ENCODE measurements around the gene GUCA2B.

GUCA2B gene

DNA sequence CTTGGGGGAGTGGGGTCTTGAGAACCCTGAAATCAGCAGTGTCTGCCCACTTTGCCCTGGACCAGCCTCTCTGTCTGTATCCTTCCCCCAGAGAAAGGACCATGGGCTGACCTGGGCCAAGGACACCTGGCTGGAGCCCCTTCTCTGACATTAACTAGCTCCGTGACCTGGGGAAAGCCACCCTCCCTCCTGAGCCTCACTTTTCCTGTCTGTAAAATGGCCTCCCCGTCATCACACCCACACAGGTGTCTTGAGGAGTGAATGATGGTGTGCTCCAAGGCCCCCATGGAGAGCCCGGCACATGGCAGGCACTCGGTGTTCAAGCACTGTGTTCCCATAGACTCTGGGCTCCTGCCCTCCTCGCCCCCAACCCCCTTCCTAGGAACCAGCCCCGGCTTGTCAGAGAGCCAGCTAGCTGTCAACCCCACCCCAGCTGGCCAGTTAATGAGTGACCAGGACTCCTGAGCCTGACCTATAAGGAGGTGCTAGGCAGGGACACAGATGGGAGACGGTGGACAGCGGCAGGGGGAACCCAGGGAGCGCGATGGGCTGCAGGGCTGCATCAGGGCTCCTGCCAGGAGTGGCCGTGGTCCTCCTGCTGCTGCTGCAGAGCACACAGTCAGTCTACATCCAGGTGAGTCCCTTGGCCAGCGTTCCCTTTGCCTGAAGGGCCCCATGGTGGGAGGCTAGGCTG lies at the start of gene GUCA2B:
TSS of gene GUCA2B (plus strand) at position 504 of the 694 bp plus-strand sequence. CDS start at position 545, 41 bp downstream.
- no peak for DNase-seq (ENCODE audit: low read depth)

DNA sequence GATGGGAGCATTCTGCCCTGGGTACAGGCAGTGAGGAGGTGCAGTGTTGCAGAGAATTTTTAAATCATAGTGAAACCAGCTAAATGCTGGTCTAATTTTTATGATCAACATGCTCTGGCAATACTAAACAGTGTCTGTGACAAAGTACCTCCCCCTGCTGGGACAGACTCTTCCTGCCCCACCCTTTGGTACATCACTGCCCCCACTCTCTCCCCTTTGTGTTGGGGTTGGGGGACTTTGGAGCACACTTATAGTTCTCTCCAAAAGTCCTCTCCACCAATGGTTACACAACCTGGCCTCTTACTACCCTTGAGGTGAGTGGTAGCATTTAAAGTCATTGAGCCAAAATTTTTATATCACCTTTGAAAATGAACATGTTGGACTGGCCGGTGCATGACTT lies 48.2 kb upstream of the GUCA2B start:
- no peak for DNase-seq (ENCODE audit: low read depth)

DNA sequence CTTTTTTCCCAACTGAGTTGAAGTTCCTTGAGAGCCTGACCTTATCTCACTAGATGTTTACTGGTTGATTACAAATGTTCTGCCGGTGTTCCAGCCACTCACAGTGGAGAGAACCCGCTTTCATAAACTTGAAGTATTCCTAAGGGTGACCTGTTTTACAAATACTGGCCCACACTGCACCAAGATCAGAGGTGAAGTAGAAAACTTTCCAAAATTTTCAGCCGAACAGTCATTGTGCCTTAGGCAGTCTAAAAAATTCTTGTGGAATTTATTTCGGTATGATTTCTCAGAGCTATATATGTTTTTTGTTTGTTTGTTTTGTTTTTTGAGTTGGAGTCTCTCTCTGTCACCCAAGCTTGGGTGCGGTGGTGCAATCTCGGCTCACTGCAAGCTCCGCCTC lies 44.9 kb upstream of the GUCA2B start:
- no peak for DNase-seq (ENCODE audit: low read depth)

DNA sequence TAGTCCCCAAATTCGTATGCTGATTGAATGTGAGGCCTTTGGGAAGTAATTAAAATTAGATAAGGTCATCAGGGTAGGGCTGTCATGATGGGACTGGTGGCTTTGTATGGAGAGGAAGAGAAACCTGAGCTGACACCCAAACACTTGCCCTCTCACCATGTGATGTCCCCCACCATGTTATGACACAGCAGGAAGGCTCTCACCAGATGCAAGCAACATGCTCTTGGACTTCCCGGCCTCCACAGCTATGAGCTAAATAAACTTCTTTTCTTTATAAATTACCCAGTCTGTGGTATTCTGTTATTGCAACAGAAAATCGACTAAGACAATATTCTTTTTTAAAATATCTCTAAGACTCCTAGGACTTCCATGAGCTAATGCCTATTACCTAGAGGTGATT lies 43.6 kb upstream of the GUCA2B start:
- no peak for DNase-seq (ENCODE audit: low read depth)

DNA sequence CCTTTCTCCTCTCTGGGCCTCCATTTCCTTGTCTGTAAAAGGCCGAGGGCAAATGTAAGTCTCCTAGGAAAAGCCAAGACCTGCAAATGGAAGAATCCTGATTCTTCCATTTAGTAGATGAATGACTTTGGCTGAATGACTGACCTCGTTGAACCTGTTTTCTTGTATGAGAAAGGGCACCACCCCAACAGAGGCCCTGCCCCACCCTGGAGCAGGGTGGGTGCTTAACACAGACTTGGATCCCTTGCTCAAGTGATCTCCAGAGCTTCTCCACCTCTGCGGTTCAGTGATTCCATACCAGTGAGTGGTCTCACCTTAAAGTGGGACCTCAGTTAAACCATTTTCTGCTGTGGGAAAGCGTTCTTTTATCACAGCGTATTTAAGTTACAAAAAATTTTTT lies 39.0 kb upstream of the GUCA2B start:
- no peak for DNase-seq (ENCODE audit: low read depth)

DNA sequence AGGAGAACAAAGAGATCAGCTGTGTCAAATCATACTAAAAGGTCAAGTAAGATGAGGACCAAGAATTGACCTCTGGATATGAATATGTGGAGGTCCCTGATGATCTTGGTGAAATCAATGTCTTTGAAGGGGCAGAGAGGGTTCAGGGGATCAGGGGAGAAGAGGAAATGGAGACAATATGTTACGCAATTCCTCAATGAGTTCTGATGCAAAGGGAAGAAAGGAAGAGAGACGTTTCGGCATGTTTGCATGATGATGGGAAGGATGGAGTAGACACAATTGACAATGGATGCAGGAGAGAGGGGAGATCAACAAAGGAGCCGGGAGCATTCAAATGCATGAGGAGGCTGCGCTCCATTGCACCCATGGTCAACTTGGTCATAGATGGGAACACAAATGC lies 36.0 kb upstream of the GUCA2B start:
- DNase-seq (ENCODE audit: low read depth) = no peak

DNA sequence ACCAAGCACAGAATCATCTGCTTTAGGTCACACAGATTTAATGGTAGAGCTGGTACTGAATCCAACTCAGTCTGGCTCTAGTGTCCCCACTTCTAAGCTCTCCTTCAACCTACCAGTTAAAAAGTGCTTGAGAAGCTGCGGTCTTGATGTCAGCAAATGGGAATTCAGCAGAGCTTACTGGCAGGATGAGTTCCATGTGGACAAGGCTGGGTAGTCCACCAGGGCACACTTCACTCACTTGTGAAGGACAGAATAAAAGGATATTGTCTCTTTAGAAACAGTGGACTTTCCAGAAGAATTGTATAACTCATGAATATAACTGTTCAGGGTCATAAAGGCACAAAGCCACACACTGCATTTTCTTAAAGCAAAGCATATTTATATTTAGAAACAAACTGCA lies 35.1 kb upstream of the GUCA2B start:
- DNase-seq (ENCODE audit: low read depth) = no peak

DNA sequence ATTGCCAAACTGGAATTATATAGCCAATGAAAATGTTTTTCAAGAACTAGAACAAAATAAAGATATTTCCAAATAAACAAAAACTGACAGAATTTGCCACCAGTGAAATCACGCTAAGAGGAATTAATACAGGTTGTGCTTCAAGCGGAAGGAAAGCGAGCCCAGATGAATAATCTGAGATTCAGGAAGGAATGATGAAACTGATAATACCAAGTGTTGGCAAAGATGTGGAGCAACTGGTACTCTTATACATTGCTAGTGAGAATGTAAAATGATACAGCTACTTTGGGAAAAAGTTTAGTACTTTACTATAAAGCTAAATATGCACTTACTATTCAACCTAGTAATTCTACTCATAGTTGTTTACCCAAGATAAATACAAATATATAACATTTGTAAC lies 30.8 kb upstream of the GUCA2B start:
- no peak for DNase-seq (ENCODE audit: low read depth)

DNA sequence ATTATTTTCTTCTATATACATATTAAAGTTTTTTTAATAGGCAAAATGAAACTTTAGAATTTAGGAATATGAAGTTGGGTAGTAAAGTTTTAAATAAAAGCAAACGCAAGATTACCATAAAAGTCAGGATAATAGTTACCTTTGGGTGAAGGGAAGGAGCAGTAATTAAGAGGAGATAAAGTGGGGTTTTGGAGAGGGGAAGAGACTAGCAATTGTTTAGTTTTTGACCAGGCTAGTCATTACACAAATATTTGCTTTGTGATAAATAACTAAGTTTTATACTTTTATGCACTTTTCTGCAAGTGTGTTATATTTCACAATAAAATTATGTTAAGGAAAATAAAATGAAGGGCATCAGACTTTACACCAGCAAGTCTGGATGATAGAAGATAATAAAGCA lies 27.7 kb upstream of the GUCA2B start:
- DNase-seq (ENCODE audit: low read depth) = no peak

DNA sequence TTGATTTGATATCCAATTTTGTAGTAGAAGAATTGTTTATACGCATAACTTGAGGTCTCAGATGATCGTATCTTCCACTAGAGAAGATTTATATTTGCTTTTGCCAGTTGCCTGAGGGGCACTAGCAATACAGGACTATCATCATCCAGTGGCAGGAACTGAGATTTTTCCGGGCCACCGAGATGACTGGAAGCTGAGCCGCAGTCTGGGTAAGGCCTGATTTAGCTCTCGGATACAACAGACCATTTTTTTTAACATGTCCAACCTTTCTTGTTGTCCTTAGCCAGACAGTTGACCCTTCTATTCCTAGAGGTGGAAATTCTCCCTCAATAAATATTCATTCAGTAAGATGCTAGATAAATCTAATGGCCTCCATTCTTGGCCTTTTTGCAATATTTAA lies 25.4 kb upstream of the GUCA2B start:
- DNase-seq (ENCODE audit: low read depth) = no peak

DNA sequence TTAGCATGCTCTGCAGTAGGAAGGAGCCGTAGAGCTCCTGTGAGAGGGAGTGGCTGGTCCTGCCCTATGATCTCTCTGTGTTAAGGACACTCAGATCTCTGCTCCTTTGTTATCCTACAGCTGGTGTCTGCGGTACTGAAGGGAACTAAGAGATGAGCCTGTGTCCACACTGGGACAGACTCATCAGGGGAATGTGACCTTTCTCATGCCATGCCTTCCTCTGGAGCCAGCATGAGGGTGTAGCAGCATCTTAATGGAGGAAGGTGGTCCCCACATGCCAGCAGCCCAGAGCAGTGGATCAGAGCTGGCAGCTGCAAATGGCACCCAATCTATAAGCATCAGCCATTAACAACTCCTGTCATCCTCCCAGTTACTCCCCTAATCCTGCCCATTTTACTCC lies 24.7 kb upstream of the GUCA2B start:
- DNase-seq (ENCODE audit: low read depth) = no peak

DNA sequence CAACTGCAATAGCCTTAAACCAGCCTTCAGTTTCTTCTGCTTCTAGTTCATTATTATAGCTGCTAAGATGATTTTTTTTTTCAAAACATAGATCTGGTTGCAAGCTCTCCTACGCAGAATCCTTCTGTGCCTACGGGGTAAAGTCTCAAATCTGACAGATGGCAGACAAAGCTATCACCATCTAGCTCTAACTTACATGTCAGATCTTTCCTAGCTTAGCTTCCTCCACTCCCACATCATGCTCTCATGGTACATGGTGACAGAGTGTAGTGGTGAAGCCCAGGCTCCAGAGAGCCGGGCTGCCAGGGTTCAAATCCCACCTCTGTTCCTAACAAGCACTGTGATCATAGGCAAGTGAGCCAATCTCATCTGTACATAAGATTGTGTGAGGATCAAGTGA lies 24.2 kb upstream of the GUCA2B start:
- DNase-seq (ENCODE audit: low read depth) = no peak

DNA sequence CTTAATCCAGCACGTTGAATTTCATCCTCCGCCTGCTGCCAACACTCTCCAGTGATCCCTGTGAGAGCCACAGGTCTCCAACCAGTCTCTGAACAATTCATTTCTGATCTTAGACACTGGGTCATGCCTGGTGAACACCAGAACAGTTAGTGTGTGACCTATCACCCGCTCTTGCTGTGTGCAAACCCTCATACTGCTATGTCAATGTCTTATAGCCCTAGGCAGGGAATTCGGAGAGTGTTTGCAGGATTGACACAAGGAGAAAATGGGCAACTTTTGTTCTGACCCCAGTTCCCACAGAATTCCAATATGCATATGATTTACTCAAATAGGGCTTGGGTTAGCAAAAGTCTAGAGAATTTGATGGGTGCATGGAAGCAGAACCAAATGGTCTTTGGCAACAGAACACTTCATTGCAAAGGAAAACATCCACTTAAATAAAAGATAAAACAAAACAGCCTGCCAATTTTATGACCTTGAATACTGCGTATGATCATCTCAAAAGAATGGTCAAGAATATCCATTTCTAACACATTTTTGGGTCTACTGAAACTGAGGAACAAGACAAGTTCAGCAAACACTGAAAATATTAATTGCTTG lies 23.0 kb upstream of the GUCA2B start:
- no peak for DNase-seq (ENCODE audit: low read depth)

DNA sequence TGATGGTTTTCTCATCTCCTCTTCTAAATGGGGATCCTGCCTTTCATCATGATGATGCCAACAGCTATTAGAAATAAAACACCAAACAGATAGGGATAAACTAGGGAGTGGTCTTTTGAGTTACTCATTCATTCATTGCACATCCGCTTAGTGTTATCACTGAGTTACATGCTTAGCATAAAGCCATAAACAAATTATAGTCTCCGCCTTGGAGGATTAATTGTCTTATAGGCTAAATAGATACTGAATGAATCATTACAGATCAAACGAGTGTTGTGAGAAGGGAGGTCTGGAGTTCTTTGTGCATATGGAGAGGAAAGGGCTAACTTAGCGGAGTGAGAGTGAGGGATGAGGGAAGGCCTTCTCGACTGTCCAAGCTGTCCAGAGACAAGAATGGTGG lies 19.8 kb upstream of the GUCA2B start:
- DNase-seq (ENCODE audit: low read depth) = no peak

DNA sequence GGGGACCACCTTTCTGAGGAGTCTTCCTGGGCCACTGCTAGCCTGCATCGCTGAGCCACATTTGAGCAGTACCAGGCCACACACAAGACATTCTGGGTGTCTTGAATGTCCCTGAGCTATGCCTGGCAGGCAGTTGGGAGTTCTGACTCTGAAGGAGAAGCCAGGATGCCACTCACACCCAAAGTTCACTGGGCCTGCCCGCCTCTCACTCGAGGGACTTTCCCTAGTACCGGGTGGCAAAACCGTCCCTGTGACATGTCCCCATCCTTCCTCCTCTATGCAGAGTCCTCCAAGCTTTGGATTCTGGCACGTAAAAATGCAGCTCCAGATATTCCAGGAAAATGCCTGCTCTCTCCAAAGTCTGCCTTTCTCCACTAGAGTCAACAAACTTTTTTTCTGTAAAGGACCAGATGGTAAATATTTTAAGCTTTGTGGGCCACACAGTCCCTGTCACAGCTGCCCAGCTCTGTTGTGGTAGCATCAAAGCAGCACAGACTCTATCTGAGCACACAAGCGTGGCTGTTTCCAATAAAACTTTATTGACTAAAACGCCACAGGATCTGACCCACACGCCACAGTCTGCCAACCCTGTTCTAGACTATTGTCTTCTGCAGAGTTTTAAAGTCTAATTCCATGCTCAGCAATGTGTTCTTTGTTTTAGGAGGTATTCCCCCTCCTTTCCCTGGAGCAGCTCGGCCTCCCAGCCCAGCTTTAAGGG lies 19.2 kb upstream of the GUCA2B start:
- no peak for DNase-seq (ENCODE audit: low read depth)

DNA sequence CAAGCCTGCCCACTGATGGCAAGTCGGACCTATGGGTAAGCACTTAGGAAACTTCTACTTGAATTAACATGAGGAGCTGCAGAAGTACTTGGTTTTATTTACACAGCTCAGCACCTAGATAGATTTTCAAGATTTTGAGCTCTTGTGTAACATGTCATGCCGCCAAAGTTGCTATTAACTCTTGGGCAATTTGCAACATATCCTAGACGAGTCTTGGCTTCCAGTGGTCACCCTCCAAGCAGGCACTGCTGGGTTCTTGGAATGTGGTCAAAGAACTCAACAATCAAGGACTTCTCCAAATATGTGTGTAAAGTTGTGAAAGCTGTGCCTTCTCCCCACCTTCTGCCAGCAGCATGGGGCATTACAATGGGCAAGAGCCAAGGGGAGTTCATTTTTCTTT lies 17.8 kb upstream of the GUCA2B start:
- DNase-seq (ENCODE audit: low read depth) = no peak

DNA sequence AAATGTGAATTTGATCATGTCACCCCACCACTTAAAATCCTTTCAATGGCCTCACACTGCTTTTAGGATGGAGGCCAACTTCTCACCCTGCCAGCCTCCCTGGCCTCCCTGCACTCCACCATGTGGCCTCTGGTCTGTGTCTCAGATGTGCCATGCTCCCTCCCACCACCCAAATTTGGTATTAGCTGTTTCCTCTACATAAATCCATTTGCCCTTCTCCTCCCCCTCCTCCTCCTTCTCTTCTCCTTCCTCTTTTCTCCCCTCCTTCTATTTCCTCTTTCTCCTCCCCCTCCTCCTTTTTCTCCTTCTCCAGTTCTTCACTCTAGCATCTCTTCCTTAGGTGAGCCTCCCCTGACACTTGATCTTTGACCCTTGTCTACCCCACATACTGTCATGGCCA lies 16.7 kb upstream of the GUCA2B start:
- no peak for DNase-seq (ENCODE audit: low read depth)

DNA sequence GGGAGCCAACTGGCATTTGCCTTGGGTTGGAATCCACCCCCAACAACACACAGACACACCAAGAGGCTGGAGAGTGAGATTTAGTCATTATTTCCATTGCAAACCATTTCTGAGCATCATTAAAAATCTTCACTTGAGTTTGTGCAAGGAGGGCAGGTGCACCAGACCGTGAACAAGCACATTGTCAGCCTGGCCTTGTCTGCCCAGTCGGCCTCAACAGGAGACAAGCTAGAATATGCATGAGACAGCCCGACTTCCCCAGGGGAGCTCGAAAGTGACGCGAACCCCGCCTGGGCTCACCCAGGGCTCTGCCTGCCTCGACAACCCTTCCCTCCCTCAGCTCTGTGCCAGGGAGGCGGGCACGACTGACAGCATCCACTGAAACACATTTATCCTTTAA lies 15.4 kb upstream of the GUCA2B start:
- DNase-seq (ENCODE audit: low read depth) = peak; percentile 4

DNA sequence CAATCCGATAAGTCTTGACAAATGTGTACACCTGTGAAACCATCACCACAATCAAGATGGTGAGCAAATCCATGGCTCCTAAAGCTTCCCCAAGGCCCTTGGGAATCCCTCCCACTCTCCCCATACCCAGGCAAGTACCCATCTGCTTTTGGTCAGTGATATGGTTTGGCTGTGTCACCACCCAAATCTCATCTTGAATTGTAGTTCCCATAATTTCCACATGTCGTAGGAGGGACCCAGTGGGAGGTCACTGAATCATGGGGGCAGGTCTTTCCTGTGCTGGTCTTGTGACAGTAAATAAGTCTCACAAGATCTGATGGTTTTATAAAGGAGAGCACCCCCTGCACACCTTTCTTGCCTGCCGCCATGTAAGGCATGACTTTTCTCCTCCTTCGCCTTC lies 14.6 kb upstream of the GUCA2B start:
- no peak for DNase-seq (ENCODE audit: low read depth)

DNA sequence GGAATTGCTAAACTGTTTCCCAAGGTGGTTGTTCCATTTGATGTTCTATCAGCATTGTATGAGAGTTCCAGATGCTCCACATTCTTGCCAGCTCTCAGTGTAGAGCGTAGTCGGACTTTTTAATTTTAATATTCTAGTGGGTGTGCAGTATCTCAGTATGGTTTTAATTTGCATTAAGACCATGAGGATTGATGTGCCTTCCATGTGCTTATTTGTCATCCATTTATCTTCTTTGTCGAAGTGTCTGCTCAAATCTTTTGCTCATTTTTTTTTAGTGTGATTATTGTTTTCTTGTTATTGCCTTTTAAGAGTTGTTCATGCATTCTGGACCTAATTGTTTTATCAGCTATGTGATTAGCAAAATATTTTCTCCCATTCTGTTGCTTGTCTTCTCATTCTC lies 13.8 kb upstream of the GUCA2B start:
- DNase-seq (ENCODE audit: low read depth) = no peak

DNA sequence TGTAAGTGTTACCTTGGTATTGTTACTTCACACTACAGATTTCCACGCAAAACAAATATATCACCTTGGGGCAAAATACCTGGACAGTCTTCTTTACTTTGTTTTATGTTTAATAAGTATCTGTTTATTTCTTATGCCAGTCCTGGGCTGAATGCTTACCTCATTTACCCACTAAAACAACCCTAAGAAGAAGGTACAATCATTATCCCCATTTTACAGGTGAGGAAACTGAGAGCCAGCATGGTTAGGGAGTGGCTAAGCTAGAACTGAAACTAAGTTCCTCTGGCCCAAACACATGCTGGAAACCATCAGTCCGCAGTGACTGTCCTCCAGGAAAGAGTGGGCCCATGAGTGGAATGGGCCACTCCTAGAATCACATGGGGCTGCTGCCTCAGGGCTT lies 13.0 kb upstream of the GUCA2B start:
- no peak for DNase-seq (ENCODE audit: low read depth)

DNA sequence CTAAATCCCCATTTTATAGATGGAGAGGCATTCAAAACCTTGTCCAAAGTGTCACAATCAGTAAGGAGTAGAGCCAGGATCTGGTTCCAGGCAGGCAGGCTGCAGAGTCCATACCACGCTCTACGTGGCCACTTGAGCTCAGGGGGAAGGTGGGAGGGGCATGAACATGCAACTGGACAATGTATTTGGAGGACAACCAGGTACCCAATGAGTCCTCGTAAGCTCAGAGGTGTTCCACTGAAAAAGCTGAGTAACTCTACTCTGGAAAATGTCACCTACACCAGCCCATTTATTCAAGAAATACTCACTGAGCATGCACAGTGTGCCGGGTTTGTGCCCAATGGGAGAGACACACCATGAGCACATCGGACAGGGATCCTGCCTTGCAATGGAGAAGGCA lies 11.2 kb upstream of the GUCA2B start:
- DNase-seq (ENCODE audit: low read depth) = no peak

DNA sequence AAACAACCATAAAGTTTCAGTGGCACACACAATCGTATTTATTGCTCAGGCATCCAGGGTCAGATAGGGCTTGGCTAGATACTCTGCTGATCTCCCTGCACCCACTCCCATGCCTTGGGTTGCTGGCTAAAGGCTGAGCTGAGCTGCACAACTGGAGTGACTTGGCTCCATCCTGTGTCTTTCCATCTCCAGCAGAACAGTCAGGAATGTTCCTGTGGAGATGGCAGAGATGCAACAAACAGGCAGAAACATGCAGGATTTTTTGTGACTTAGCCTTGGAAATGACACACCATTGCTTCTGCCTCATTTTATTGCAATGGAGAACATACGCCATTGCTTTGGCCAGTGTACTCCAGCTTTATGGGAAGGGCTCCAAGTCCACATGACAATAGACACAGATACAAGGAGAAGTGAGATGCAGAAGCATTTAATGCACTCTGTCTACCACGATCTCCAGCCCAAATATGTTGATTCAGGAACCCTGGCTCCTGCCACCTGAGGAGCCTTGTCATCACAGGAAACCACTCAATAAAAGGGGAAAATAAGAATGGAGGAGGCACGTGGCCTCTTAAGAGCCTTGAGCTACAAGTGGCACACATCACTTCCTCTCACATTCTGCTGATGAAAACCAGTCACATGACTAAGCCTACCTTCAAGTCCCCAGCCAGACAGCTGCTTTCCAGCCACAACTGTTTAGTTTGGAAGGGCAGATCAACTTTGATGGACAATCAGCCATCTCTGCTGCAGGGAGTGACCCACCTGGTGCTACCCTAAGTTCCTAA lies 10.1 kb upstream of the GUCA2B start:
- no peak for DNase-seq (ENCODE audit: low read depth)
